PFSK-1 (cell line): Measurements from ENCODE around the gene METTL26.

ENCODE experiments used
- FOXP2 ChIP-seq: optimal IDR thresholded peaks from 2 replicates; pipeline ENCODE3; 2011; ENCODE audit warnings: borderline replicate concordance, control low read depth, inconsistent platforms; ENCODE audit not compliant: insufficient read depth; ENCODE audit errors: extremely low read length, extremely low read depth
- POLR2AphosphoS5 ChIP-seq: IDR thresholded peaks from 2 replicates; pipeline ENCODE4 v1.6.1; 2012; ENCODE audit warnings: low read depth, mild to moderate bottlenecking, control low read depth, low read length, moderate library complexity
- REST ChIP-seq, 2 experiments: IDR thresholded peaks; 2 replicates each; pipeline versions ENCODE4 v1.6.1 to v1.8.0; 2011 to 2012; ENCODE audit warnings: low read depth in 2 of 2, low read length in 2 of 2, control low read depth in 1 of 2, inconsistent platforms in 1 of 2, mild to moderate bottlenecking in 1 of 2, moderate library complexity in 1 of 2; ENCODE audit not compliant: insufficient read depth in 1 of 2
- SIN3A ChIP-seq: IDR thresholded peaks from 2 replicates; pipeline ENCODE4 v1.6.1; 2012; ENCODE audit warnings: mild to moderate bottlenecking, low read length, moderate library complexity, borderline replicate concordance; ENCODE audit not compliant: insufficient read depth
- TAF1 ChIP-seq: IDR thresholded peaks from 2 replicates; pipeline ENCODE4 v1.6.1; 2012; ENCODE audit warnings: low read length, control low read depth, borderline replicate concordance; ENCODE audit not compliant: insufficient read depth

Gene METTL26

DNA sequence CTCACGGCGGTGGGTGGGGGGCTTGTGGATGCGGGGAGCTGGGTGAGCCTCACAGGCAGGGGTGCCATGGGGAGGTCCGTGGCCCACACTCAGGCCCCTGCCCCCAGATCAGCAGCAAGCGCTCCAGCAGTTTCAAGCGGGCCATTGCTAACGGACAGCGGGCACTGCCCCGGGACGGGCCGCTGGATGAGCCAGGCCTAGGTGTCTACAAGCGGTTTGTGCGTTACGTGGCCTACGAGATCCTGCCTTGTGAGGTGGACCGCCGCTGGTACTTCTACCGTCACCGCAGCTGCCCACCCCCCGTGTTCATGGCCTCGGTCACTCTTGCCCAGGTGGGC, 40.4 kb upstream of the METTL26 start:
- TF ChIP-seq SIN3A (no peak), REST (IDR thresholded peaks at IDR 0.05; ENCODE audit: insufficient read depth in 1 of 2, low read depth in 2 of 2, low read length in 2 of 2) (no peak), FOXP2 (no peak), TAF1 (no peak), POLR2AphosphoS5 (no peak)

DNA sequence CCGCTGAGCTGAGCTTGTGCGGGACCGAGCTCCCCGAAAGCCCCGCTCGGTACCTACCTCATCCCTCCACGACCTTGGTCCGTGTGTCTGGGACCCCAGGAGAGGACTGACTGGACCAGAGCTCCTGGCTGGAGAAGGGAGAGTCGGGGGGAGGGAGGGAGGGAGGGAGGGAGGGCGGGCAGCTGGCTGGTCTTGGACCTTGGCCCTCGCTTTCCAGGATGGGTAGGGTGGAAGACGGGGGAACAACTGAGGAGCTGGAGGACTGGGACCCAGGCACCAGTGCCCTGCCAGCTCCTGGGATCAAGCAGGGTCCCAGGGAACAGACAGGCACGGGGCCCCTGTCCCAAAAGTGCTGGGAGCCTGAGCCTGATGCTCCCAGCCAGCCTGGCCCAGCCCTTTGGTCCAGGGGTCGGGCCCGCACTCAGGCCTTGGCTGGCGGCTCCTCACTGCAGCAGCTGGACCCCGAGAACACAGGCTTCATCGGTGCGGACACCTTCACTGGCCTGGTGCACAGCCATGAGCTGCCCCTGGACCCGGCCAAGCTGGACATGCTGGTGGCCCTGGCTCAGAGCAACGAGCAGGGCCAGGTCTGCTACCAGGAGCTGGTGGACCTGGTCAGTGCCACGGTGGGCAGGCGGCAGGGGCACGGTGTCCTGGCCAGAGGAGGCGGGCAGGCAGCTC, 39.9 kb upstream of the METTL26 start:
- no peak for TF ChIP-seq POLR2AphosphoS5
- TF ChIP-seq TAF1: no peak
- no peak for TF ChIP-seq SIN3A
- no peak for TF ChIP-seq REST (IDR thresholded peaks at IDR 0.05; ENCODE audit: insufficient read depth in 1 of 2, low read depth in 2 of 2, low read length in 2 of 2)

DNA sequence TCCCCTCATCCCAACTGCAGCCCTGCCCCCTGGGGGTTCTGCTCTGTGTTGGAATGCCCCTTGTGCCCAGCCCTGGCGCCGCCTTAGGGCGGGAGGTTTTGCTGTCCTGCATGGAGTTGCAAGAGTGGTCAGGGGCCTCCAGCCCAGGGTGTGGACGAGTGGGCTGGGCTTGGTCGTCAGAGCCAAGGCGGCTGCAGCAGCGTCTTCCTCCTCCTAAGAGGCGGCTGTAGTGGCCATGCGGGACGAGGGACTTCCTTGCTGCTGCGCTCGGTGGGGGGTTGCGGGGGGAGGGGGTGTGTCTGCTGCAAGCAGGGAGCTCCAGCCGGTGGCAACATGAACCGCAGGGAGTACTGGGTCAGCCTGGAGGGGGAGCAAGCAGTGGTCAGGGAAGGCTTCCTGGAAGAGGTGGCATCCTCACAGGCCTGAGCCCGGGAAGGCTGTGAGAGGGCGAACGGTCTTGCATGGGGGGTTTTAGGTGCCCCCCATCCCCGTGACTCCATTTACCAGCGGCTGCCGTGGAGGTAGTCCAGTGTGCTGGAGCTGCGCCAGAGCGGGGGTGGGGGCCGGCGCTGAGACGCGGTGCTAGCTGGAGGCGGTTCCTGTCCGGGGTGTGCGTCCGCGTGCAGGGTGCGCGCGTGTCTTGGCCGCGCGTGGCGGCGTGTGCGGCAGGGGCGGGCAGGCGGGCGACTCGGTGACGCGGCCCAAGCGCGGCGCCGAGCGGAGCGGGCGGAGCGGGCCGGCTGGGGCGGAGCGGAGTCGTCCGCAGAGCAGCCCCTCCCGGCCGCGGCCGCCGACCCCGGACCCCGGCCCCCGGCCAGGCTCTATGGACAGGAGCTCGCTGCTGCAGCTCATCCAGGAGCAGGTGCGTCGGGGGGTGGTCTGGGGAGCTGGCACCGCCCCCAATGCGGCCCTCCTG, 39.1 kb upstream of the METTL26 start, which contains the start of gene RHBDL1:
Gene RHBDL1, plus strand, starts transcription at position 704 of the 916 bp plus-strand sequence. Its CDS starts 120 bp downstream, at position 824.
- TF ChIP-seq TAF1 (no peak), SIN3A (no peak), REST (IDR thresholded peaks at IDR 0.05; ENCODE audit: insufficient read depth in 1 of 2, low read depth in 2 of 2, low read length in 2 of 2) (no peak), FOXP2 (no peak), POLR2AphosphoS5 (no peak; the same call in 1 of the 2 replicates)

DNA sequence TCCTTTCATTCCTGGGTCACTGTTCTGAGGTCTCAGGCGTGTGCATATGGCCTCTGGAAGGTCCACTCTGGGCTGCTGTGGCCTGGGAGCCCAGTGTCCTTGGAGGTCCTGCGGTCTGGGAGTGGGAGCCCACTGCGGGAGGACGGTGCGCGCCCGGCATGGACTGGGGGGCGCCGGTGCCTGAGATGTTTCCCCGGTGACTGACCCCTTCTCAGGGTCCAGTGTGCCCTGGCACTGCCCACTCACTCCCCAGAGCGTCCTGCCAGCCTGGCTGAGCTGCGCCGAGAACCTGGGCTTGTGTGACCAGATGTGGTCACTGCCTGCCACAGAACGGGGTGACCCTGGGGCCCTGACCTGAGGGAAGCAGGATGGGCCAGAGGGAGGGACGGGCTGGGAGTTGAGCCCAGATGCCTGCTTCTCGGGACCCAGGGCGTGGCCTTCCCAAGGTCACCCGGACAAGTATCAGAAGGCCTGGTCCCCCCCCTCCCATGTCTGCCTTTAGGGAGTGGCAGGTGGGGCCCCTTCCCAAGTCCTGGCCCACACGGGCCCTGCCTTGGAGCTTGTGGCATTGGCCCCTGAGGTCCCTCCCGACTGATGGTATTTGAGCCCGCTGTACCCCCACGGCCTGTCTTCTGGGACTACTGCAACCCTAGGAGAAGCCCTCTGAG, 38.2 kb upstream of the METTL26 start:
- TF ChIP-seq SIN3A (no peak), FOXP2 (no peak), POLR2AphosphoS5 (no peak), REST (IDR thresholded peaks at IDR 0.05; ENCODE audit: insufficient read depth in 1 of 2, low read depth in 2 of 2, low read length in 2 of 2) (no peak)
